Endothelial cell of umbilical vein (primary cell): Measurements from ENCODE around the gene PHACTR1. TPM values are rescaled to one million over a fixed set of nuclear protein-coding genes. Genes with fewer than 3 reads are reported as not detected.

ENCODE experiments used
- BruUV-seq: library from RNA; stranded (reverse); fragments of 400-500 nt; replicated peaks from 2 replicates; lab custom pipeline; 2021; lab: Mats Ljungman, UMichigan
- CTCF ChIA-PET: fragments of 300-600, 350-600 bp; sonication (Branson Sonifier 250); formaldehyde crosslinking; loops from one replicate; lab custom pipeline; 2021; ENCODE audit warnings: antibody characterized with exemption, inconsistent platforms; lab: Charles Lee
- POLR2A ChIA-PET: fragments of 300-600, 350-600 bp; sonication (Branson Sonifier 250); formaldehyde crosslinking; loops from one replicate; lab custom pipeline; 2021; ENCODE audit warnings: antibody characterized with exemption, inconsistent platforms; lab: Charles Lee
- DNase-seq: peaks from one replicate; pipeline ENCODE4 v3.0.0-alpha.2; 2011; ENCODE audit warnings: low read depth, low spot score
- FAIRE-seq: peaks from 2 replicates; lab custom pipeline; 2011; peaks lifted over from hg19 to GRCh38; lab: Jason Lieb, UNC
- H2AFZ ChIP-seq: 2 replicates; pipeline ENCODE4 v1.6.0; 2012; ENCODE audit warnings: low read depth, low read length, control low read depth, inconsistent platforms
- H3K27ac ChIP-seq: 2 replicates; pipeline ENCODE4 v1.5.1; 2011; ENCODE audit warnings: low read depth, mild to moderate bottlenecking, control low read depth, low read length, moderate library complexity; ENCODE audit not compliant: insufficient read depth
- H3K27me3 ChIP-seq, 2 experiments: 2 replicates each; pipeline versions ENCODE4 v1.6.0 to v1.6.1; 2011; ENCODE audit warnings: low read length in 2 of 2, mixed read lengths in 1 of 2; ENCODE audit not compliant: control insufficient read depth in 2 of 2, insufficient read depth in 2 of 2
- H3K36me3 ChIP-seq, 2 experiments: 2 replicates in 1 of 2; 3 replicates in 1 of 2; pipeline ENCODE4 v1.5.1; 2011; ENCODE audit warnings: low read length in 2 of 2, mild to moderate bottlenecking in 1 of 2, moderate library complexity in 1 of 2; ENCODE audit not compliant: control insufficient read depth in 2 of 2, insufficient read depth in 2 of 2; ENCODE audit errors: extremely low read depth in 1 of 2
- H3K4me1 ChIP-seq: 3 replicates; pipeline ENCODE4 v1.5.1; 2011; ENCODE audit warnings: mild to moderate bottlenecking, low read length; ENCODE audit not compliant: control insufficient read depth, insufficient read depth; ENCODE audit errors: extremely low read depth
- H3K4me2 ChIP-seq: 2 replicates; pipeline ENCODE4 v1.6.1; 2011; ENCODE audit warnings: low read length, control low read depth, mixed read lengths; ENCODE audit not compliant: insufficient read depth
- H3K4me3 ChIP-seq, 3 experiments: fragments of 200-600 bp in 1 of 3; sonication (generic), shearing (Covaris generic) in 1 of 3; replicated peaks in 1 of 3; 2 replicates each; pipeline ENCODE4 v1.5.1; 2011 to 2016; ENCODE audit warnings: control low read depth in 3 of 3, low read length in 3 of 3, mild to moderate bottlenecking in 2 of 3, inconsistent platforms in 1 of 3, low read depth in 1 of 3, moderate library complexity in 1 of 3; ENCODE audit not compliant: insufficient read depth in 1 of 3
- H3K79me2 ChIP-seq: 2 replicates; pipeline ENCODE4 v1.6.0; 2012; ENCODE audit warnings: low read length, inconsistent platforms; ENCODE audit not compliant: control insufficient read depth, insufficient read depth
- H3K9ac ChIP-seq: replicated peaks from 2 replicates; pipeline ENCODE3; 2011; ENCODE audit warnings: low read length, control low read depth; ENCODE audit not compliant: insufficient read depth; ENCODE audit errors: extremely low read depth
- H3K9me1 ChIP-seq: replicated peaks from 3 replicates; pipeline ENCODE4 v1.6.0; 2011; ENCODE audit warnings: mild to moderate bottlenecking, low read length; ENCODE audit not compliant: control insufficient read depth, insufficient read depth; ENCODE audit errors: extremely low read depth
- H3K9me3 ChIP-seq: replicated peaks from 2 replicates; pipeline ENCODE4 v1.5.1; 2012; ENCODE audit warnings: low read length, inconsistent platforms; ENCODE audit not compliant: control insufficient read depth, insufficient read depth
- H4K20me1 ChIP-seq: replicated peaks from 2 replicates; pipeline ENCODE3; 2011; ENCODE audit warnings: mild to moderate bottlenecking, low read length; ENCODE audit not compliant: control insufficient read depth, insufficient read depth; ENCODE audit errors: extremely low read depth
- CTCF ChIP-seq, 2 donors: IDR thresholded peaks; 1 replicate in 1 of 2; 2 replicates in 1 of 2; pipeline ENCODE4 v1.5.1; 2011; ENCODE audit warnings: low read length in 2 of 2, mild to moderate bottlenecking in 2 of 2, moderate library complexity in 2 of 2, control low read depth in 1 of 2, inconsistent platforms in 1 of 2, low read depth in 1 of 2; ENCODE audit not compliant: insufficient read depth in 1 of 2; ENCODE audit errors: extremely low read depth in 1 of 2
- EZH2 ChIP-seq: IDR thresholded peaks from 2 replicates; pipeline ENCODE4 v1.6.1; 2012; ENCODE audit warnings: borderline replicate concordance, low read depth, mild to moderate bottlenecking, moderate library complexity, low read length, inconsistent platforms; ENCODE audit not compliant: severe bottlenecking
- FOS ChIP-seq: IDR thresholded peaks from 2 replicates; pipeline ENCODE4 v1.6.1; 2011; ENCODE audit warnings: mild to moderate bottlenecking, low read length, moderate library complexity, borderline replicate concordance; ENCODE audit not compliant: insufficient read depth
- GATA2 ChIP-seq: IDR thresholded peaks from 2 replicates; pipeline ENCODE4 v1.7.0; 2011; ENCODE audit warnings: low read depth, mild to moderate bottlenecking, moderate library complexity, mixed read lengths, low read length; ENCODE audit not compliant: insufficient read length, insufficient read depth
- JUN ChIP-seq: IDR thresholded peaks from 2 replicates; pipeline ENCODE4 v1.6.1; 2011; ENCODE audit warnings: borderline replicate concordance, low read depth; ENCODE audit not compliant: insufficient read length, insufficient read depth
- MAX ChIP-seq: IDR thresholded peaks from 2 replicates; pipeline ENCODE4 v1.6.1; 2011; ENCODE audit not compliant: insufficient read depth, insufficient read length
- MYC ChIP-seq: IDR thresholded peaks from one replicate; pipeline ENCODE4 v1.6.1; 2011; ENCODE audit warnings: mild to moderate bottlenecking, low read depth, low read length
- POLR2A ChIP-seq: IDR thresholded peaks from 2 replicates; pipeline ENCODE4 v1.6.1; 2012; ENCODE audit warnings: low read depth, mild to moderate bottlenecking, control low read depth, low read length
- POLR2AphosphoS5 ChIP-seq: IDR thresholded peaks from 2 replicates; pipeline ENCODE4 v1.6.1; 2012; ENCODE audit warnings: low read depth, mild to moderate bottlenecking, control low read depth, low read length, moderate library complexity; ENCODE audit not compliant: insufficient read depth
- dilution Hi-C: fragments of 300-500 bp; cut with MboI; formaldehyde crosslinking; loops from one replicate; pipeline ENCODE4 v1.15.0; 2019; ENCODE audit warnings: low sequenced_read_pairs; ENCODE audit not compliant: extremely low pct_ligation_motif_present
- intact Hi-C: fragments of 100-400 bp; cut with micrococcal nuclease; formaldehyde crosslinking; loops from one replicate; pipeline ENCODE4 v1.10.0; 2022
- polyA plus RNA-seq, 4 experiments: library from polyadenylated mRNA; depleted of rRNA in 3 of 4; stranded (reverse) in 3 of 4; unstranded in 1 of 4; fragments of >200 nt; gene quantifications; 2 replicates each; pipeline versions ENCODE4 v1.2.1 to v1.2.3, GENCODE V29; 2011 to 2012; ENCODE audit warnings: missing spikeins in 1 of 4
- total RNA-seq: library from RNA; stranded (reverse); gene quantifications from 2 replicates; pipeline ENCODE4 v1.2.3, GENCODE V29; 2021

PHACTR1 gene
- total and polyA plus RNA-seq, 2 donors (not counting 3 experiments of a cell fraction or from before 2014, with no cell fraction given): 2.4 to 23.2 TPM

GRCh38 chr6:12977806-12978205 lies 261.2 kb downstream of the PHACTR1 start:
- no peaks in the 10 kb centered on the region for H3K36me3 ChIP-seq
- no peak overlapping the region for H3K4me3 ChIP-seq
- no peak overlapping the region for H3K4me2 ChIP-seq
- TF ChIP-seq JUN (no peak), POLR2AphosphoS5 (no peak), EZH2 (no peak), CTCF (IDR thresholded peaks at IDR 0.05; ENCODE audit: extremely low read depth in 1 of 2, insufficient read depth in 1 of 2, low read depth in 1 of 2, low read length in 2 of 2) (no peak), GATA2 (no peak), MYC (no peak), FOS (no peak), POLR2A (no peak), MAX (no peak)
- no peak overlapping the region for H3K27ac ChIP-seq
- FAIRE-seq: no peak
- POLR2A ChIA-PET: no interaction called here
- H2AFZ ChIP-seq: no peak overlapping the region
- intact Hi-C loops: no loop called here
- H3K9ac ChIP-seq: no peak overlapping the region
- H3K9me1 ChIP-seq: no peaks in the 10 kb centered on the region
- H3K27me3 ChIP-seq: no peaks in the 10 kb centered on the region
- H3K4me1 ChIP-seq: peaks cover 4% of the 10 kb centered on the region
- no peaks in the 10 kb centered on the region for H3K9me3 ChIP-seq
- dilution Hi-C loops: no loop called here
- DNase-seq: no peak
- BruUV-seq: no TSS peak
- CTCF ChIA-PET: interaction anchor here (1.1 kb wide), 1 partner anchor 9 kb away, joined by 3 read pairs; no protein-coding TSS in a partner anchor
- no peaks in the 10 kb centered on the region for H4K20me1 ChIP-seq
- no peaks in the 10 kb centered on the region for H3K79me2 ChIP-seq
